ENCODE data around the gene ADAMTSL3. TPM values are rescaled to one million over a fixed set of nuclear protein-coding genes. Genes with fewer than 3 reads are reported as not detected.

ADAMTSL3 gene
- total and polyA plus RNA-seq, 2 of the 8 experiments (the other 6 are each of a cell fraction or from before 2014, with no cell fraction given), result 0.35 to 1.4 TPM

DNA sequence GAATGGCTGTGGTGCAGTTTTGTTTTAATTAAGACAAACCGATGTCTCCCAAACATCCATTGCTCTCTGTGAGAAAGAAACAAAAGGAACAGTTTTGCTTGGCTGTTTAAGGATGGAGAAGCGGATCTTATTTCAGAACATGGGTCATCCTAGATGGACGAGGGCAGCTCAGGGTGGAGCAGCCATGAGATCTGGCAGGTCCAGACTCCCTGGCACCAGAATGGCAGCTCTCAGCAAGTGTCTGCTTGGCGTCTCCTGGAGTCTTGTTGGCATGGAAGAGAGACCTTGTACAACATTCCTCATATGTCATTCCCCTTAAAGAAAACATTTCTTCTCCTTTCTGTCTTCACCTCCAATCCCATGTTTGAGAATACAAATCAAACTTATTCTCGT is 93.8 kb downstream of the ADAMTSL3 start (continued):
- TF ChIP-seq EP300 (IDR thresholded peaks at IDR 0.05; ENCODE audit: borderline replicate concordance in 1 of 2, low read depth in 2 of 2, low read length in 2 of 2), result no peak
